Pancreas (tissue), 10 donors: Measurements from ENCODE around the gene MXRA7. TPM values are rescaled to one million over a fixed set of nuclear protein-coding genes. Genes with fewer than 3 reads are reported as not detected.
"Not testable (repeated sequence)": the region's sequence is repeated elsewhere in the genome, so short reads cannot be mapped to it uniquely, and the experiment has no call there.

ENCODE experiments used
- ATAC-seq, 4 donors: fragments of 200-7000 bp; cut with Tn5 transposase; one replicate each; pipeline versions ENCODE4 v1.8.0 to v1.9.1; 2020; ENCODE audit warnings: mild to moderate bottlenecking in 4 of 4, moderate library complexity in 4 of 4
- DNase-seq, 6 donors: peaks; one replicate each; pipeline ENCODE4 v3.0.0-alpha.2; 2020
- FAIRE-seq: peaks from 2 replicates; lab custom pipeline; 2012; peaks lifted over from hg19 to GRCh38; lab: Jason Lieb, UNC
- H3K27ac ChIP-seq, 4 donors: fragments of 200-600 bp; sonication (generic); 1 replicate in 3 of 4; 2 replicates in 1 of 4; pipeline versions ENCODE4 v1.5.0 to v1.8.0; 2020
- H3K27me3 ChIP-seq, 4 donors: fragments of 200-600 bp; one replicate each; pipeline ENCODE4 v1.8.0; 2021
- H3K36me3 ChIP-seq, 3 donors: fragments of 200-600 bp; sonication (generic) in 1 of 3; one replicate each; pipeline versions ENCODE4 v1.5.0 to v1.8.0; 2020 to 2021
- H3K4me1 ChIP-seq, 3 donors: fragments of 200-600 bp; one replicate each; pipeline ENCODE4 v1.8.0; 2021
- H3K4me3 ChIP-seq, 4 donors: fragments of 200-600 bp; sonication (generic) in 2 of 4; one replicate each; pipeline versions ENCODE4 v1.5.0 to v1.8.0; 2020 to 2021
- H3K9me3 ChIP-seq, 4 donors: fragments of 200-600 bp; one replicate each; pipeline ENCODE4 v1.8.0; 2021
- CTCF ChIP-seq, 4 donors: fragments of 200-600 bp; sonication (generic) in 3 of 4; IDR thresholded peaks; one replicate each; pipeline versions ENCODE4 v1.5.0 to v1.8.0; 2021; ENCODE audit warnings: antibody characterized with exemption in 4 of 4
- WGBS, 2 donors: extraction: QIAGEN DNeasy Blood & Tissue Kit; methylation state at CpG; one replicate each; pipeline ENCODE4 v1.1.7; 2013; 5-methylcytosine and 5-hydroxymethylcytosine counted together
- intact Hi-C, 3 donors: fragments of 100-400 bp; cut with DNase I; formaldehyde crosslinking; loops; one replicate each; pipeline versions ENCODE4 v1.11.1 to v1.14.2; 2022
- polyA plus RNA-seq, 2 donors: library from polyadenylated mRNA; stranded (reverse); fragments of 200-250 nt; gene quantifications; one replicate each; pipeline ENCODE4 v1.2.3, GENCODE V29; 2013
- total RNA-seq, 6 donors: library from RNA; stranded (reverse); fragmentation: NEBNext Ultra II Directional in 4 of 6; extraction: Animal tissue kit (Norgen Biotek cat#: 25700) in 4 of 6; gene quantifications; one replicate each; pipeline versions ENCODE4 v1.2.1 to v1.2.4, GENCODE V29; 2021 to 2023
- donor health status: healthy with polysubstance abuse.
- donor health status: DM: no; HTN: no; CAD: no; lungs with moderate emphysema.
- donor health status: DM: no; HTN: no; CAD: no.
- donor health status: control.
- donor health status: control.
- donor health status: Bipolar disorder and iron deficiency.
- donor health status: DM: yes; HTN: yes; CAD: no.
- donor health status: DM: no; HTN: no; CAD: no.
- donor health status: DM: no; HTN: no; CAD: no.
- donor health status: DM: yes; HTN: yes; CAD: no.

The MXRA7 gene
- total and polyA plus RNA-seq, 8 donors = 32.0 to 137 (median 44.7) TPM

- DNase-seq = peak; percentile 94 to 98 (median 97)
- TF ChIP-seq CTCF (IDR thresholded peaks at IDR 0.05) = no peak
- no peak for FAIRE-seq
- Histone ChIP-seq H3K4me3 (peak within 1 kb of the TSS; percentile 77 to 97 (median 88)), H3K36me3 (peaks cover 0 to 32% (median 19%) of the 10 kb centered on the region in 3 donors), H3K27ac (peak within 1 kb of the TSS; percentile 99 to 100 (median 100)), H3K4me1 (peaks cover 14 to 33% (median 25%) of the 10 kb centered on the region in 3 donors), H3K9me3 (no peaks in the 10 kb centered on the region), H3K27me3 (no peaks in the 10 kb centered on the region)
- intact Hi-C loops = no loop called here
- peak; percentile 85 to 91 (median 89) for ATAC-seq
- 1% methylated on average over 59 to 60 of the region's 60 CpGs for WGBS, 2 donors
These were observed 15.5 kb upstream of the MXRA7 start, which contains the start of gene JMJD6 for GRCh38 chr17:76726231-76726775. JMJD6 (minus strand) TSS chr17:76726606; CDS start chr17:76726475, 131 bp downstream.

- no peaks in the 10 kb centered on the region for H3K27me3 ChIP-seq
- DNase-seq (peak; percentile 83 to 92 (median 86)), FAIRE-seq (no peak), ATAC-seq (peak; percentile 64 to 69 (median 66))
- H3K27ac ChIP-seq = peak overlapping the region; percentile 99 to 100 (median 100)
- peaks cover 14 to 33% (median 25%) of the 10 kb centered on the region in 3 donors for H3K4me1 ChIP-seq
- peak overlapping the region; percentile 77 to 97 (median 88) for H3K4me3 ChIP-seq
- H3K9me3 ChIP-seq = no peaks in the 10 kb centered on the region
- peaks cover 0 to 33% (median 25%) of the 10 kb centered on the region in 3 donors for H3K36me3 ChIP-seq
- no peak for TF ChIP-seq CTCF (IDR thresholded peaks at IDR 0.05)
- intact Hi-C loops = no loop called here
- WGBS, 2 donors = 1 to 2% methylated on average over 38 of the region's 38 CpGs
These were observed 14.9 kb upstream of the MXRA7 start for GRCh38 chr17:76725580-76726230.

- no peak for DNase-seq
- FAIRE-seq = no peak
- Histone ChIP-seq H3K27ac (no peak overlapping the region), H3K27me3 (no peaks in the 10 kb centered on the region), H3K4me3 (no peak overlapping the region), H3K36me3 (peaks cover 8 to 52% (median 44%) of the 10 kb centered on the region in 3 donors), H3K4me1 (peaks cover 14 to 33% (median 25%) of the 10 kb centered on the region in 3 donors), H3K9me3 (no peaks in the 10 kb centered on the region)
- no peak for ATAC-seq
- TF ChIP-seq CTCF (IDR thresholded peaks at IDR 0.05) = no peak
- intact Hi-C loops = no loop called here
- 90 to 98% methylated on average over 9 of the region's 9 CpGs for WGBS, 2 donors
These were observed 13.0 kb upstream of the MXRA7 start for GRCh38 chr17:76723812-76724211.

- H3K27ac ChIP-seq, H3K27me3 ChIP-seq, DNase-seq, FAIRE-seq, H3K4me3 ChIP-seq, ATAC-seq, intact Hi-C loops, H3K9me3 ChIP-seq: not testable (repeated sequence)
- H3K4me1 ChIP-seq = peaks cover 14 to 32% (median 23%) of the 10 kb centered on the region in 3 donors
- 94 to 98% methylated on average over 8 of the region's 8 CpGs for WGBS, 2 donors
- peaks cover 8 to 60% (median 46%) of the 10 kb centered on the region in 3 donors for H3K36me3 ChIP-seq
These were observed 12.2 kb upstream of the MXRA7 start for GRCh38 chr17:76722977-76723376.

GRCh38 chr17:76722279-76722678 is 11.5 kb upstream of the MXRA7 start:
- Histone ChIP-seq H3K27me3 (no peaks in the 10 kb centered on the region), H3K4me1 (peaks cover 14 to 28% (median 16%) of the 10 kb centered on the region in 3 donors), H3K36me3 (peaks cover 8 to 67% (median 46%) of the 10 kb centered on the region in 3 donors), H3K4me3 (no peak overlapping the region), H3K27ac (no peak overlapping the region), H3K9me3 (no peaks in the 10 kb centered on the region)
- WGBS, 2 donors = 88 to 89% methylated on average over 8 of the region's 8 CpGs
- no peak for ATAC-seq
- no peak for TF ChIP-seq CTCF (IDR thresholded peaks at IDR 0.05)
- FAIRE-seq = no peak
- intact Hi-C loops = no loop called here
- no peak for DNase-seq
